ENCODE results near the gene TPGS2.

GRCh38 chr18:36762074-36762473, 66.7 kb downstream of the TPGS2 start:
- no peak for TF ChIP-seq CTCF (conservative IDR thresholded peaks at IDR 0.05 in 1 of 2, IDR thresholded peaks at IDR 0.05 in 1 of 2; ENCODE audit: extremely low read depth in 1 of 2, insufficient read depth in 1 of 2, low read depth in 1 of 2, low read length in 2 of 2)
- no peak for TF ChIP-seq EZH2 (IDR thresholded peaks at IDR 0.05; ENCODE audit: borderline replicate concordance, low read length)
